Measurements from ENCODE around the gene APIP.

DNA sequence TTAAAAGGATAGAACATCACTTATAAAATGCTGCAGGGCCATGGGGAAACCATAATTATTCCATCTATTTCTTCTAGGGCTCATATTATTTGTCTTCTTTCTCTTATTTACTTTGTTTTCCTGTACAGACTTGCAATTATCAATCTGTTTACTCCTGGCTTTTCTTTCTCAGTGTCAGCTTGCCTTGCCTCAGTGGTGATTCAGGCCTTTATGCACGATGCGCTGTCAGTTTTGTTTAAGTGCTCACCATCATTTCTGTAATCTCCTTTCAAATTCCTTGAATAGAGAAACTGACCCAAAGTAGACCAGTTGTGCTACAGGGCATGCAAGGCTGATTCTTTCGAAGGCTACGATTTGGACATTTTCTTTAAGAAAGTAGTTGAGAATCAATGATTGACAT lies 5.0 kb upstream of the APIP start:
- TF ChIP-seq CTCF (IDR thresholded peaks at IDR 0.05): no peak
- TF ChIP-seq POLR2A (IDR thresholded peaks at IDR 0.05): no peak
- TF ChIP-seq EP300 (IDR thresholded peaks at IDR 0.05): no peak

Measured in tibial nerve (tissue), 4 donors.